Astrocyte (in vitro differentiated cells and primary cell): ENCODE measurements around the gene SMIM26. TPM values are rescaled to one million over a fixed set of nuclear protein-coding genes. Genes with fewer than 3 reads are reported as not detected.

Experiments used
- DNase-seq: peaks from one replicate; pipeline ENCODE4 v3.0.0-alpha.2; 2010; ENCODE audit warnings: low read depth
- FAIRE-seq: peaks from 2 replicates; lab custom pipeline; 2011; peaks lifted over from hg19 to GRCh38; lab: Jason Lieb, UNC
- H2AFZ ChIP-seq: 2 replicates; pipeline ENCODE4 v1.6.0; 2012; ENCODE audit warnings: low read depth, low read length, inconsistent platforms
- H3K27ac ChIP-seq: 2 replicates; pipeline ENCODE4 v1.5.1; 2011; ENCODE audit warnings: low read depth, low read length, inconsistent platforms
- H3K27me3 ChIP-seq: 2 replicates; pipeline ENCODE4 v1.6.0; 2011; ENCODE audit warnings: low read length, inconsistent platforms; ENCODE audit not compliant: insufficient read depth
- H3K36me3 ChIP-seq: 2 replicates; pipeline ENCODE4 v1.5.1; 2011; ENCODE audit warnings: low read length, inconsistent platforms; ENCODE audit not compliant: insufficient read depth
- H3K4me1 ChIP-seq: 2 replicates; pipeline ENCODE4 v1.5.1; 2011; ENCODE audit warnings: low read length, inconsistent platforms; ENCODE audit not compliant: insufficient read depth
- H3K4me2 ChIP-seq: 2 replicates; pipeline ENCODE4 v1.6.0; 2012; ENCODE audit warnings: low read length, inconsistent platforms
- H3K4me3 ChIP-seq: 2 replicates; pipeline ENCODE4 v1.5.1; 2011; ENCODE audit warnings: low read depth, mild to moderate bottlenecking, low read length, inconsistent platforms; ENCODE audit not compliant: insufficient read depth
- H3K79me2 ChIP-seq: 2 replicates; pipeline ENCODE4 v1.6.0; 2012; ENCODE audit warnings: mild to moderate bottlenecking, low read length, inconsistent platforms; ENCODE audit not compliant: insufficient read depth
- H3K9ac ChIP-seq: 2 replicates; pipeline ENCODE4 v1.6.0; 2012; ENCODE audit warnings: mild to moderate bottlenecking, low read length, inconsistent platforms
- H3K9me3 ChIP-seq: 2 replicates; pipeline ENCODE4 v1.5.1; 2012; ENCODE audit warnings: low read depth, mild to moderate bottlenecking, low read length, inconsistent platforms; ENCODE audit not compliant: insufficient read depth
- H4K20me1 ChIP-seq: 2 replicates; pipeline ENCODE4 v1.6.0; 2012; ENCODE audit warnings: low read length, inconsistent platforms; ENCODE audit not compliant: insufficient read depth
- H3K27ac Mint-ChIP-seq: one replicate; pipeline ENCODE4 v1.8.0; 2021; ENCODE audit warnings: mild to moderate bottlenecking, mixed read lengths; ENCODE audit not compliant: unreplicated experiment
- H3K27me3 Mint-ChIP-seq: one replicate; pipeline ENCODE4 v1.8.0; 2021; ENCODE audit warnings: low read depth, mixed read lengths; ENCODE audit not compliant: unreplicated experiment
- H3K36me3 Mint-ChIP-seq: one replicate; pipeline ENCODE4 v1.8.0; 2021; ENCODE audit warnings: low read depth, mixed read lengths; ENCODE audit not compliant: unreplicated experiment
- H3K4me1 Mint-ChIP-seq: one replicate; pipeline ENCODE4 v1.8.0; 2021; ENCODE audit warnings: low read depth, mixed read lengths; ENCODE audit not compliant: unreplicated experiment
- H3K4me3 Mint-ChIP-seq: one replicate; pipeline ENCODE4 v1.8.0; 2021; ENCODE audit warnings: mild to moderate bottlenecking, moderate library complexity, mixed read lengths; ENCODE audit not compliant: unreplicated experiment
- H3K9me3 Mint-ChIP-seq: one replicate; pipeline ENCODE4 v1.8.0; 2021; ENCODE audit warnings: mild to moderate bottlenecking, mixed read lengths; ENCODE audit not compliant: unreplicated experiment
- EZH2 ChIP-seq: IDR thresholded peaks from 2 replicates; pipeline ENCODE4 v1.6.1; 2012; ENCODE audit warnings: mild to moderate bottlenecking, low read length, inconsistent platforms; ENCODE audit not compliant: insufficient read depth
- total RNA-seq: library from RNA; stranded (reverse); gene quantifications from 2 replicates; pipeline ENCODE4 v1.2.1, GENCODE V29; 2021
- TF ChIP-seq, protein P1 (sequence below): IDR thresholded peaks from 2 replicates; pipeline ENCODE4 v1.5.1; 2011; ENCODE audit warnings: low read depth, mild to moderate bottlenecking, inconsistent platforms, low read length, moderate library complexity; ENCODE audit not compliant: insufficient read depth

The SMIM26 gene
- total RNA-seq, 1 donor from 2014 or later: 56.9 TPM

DNA sequence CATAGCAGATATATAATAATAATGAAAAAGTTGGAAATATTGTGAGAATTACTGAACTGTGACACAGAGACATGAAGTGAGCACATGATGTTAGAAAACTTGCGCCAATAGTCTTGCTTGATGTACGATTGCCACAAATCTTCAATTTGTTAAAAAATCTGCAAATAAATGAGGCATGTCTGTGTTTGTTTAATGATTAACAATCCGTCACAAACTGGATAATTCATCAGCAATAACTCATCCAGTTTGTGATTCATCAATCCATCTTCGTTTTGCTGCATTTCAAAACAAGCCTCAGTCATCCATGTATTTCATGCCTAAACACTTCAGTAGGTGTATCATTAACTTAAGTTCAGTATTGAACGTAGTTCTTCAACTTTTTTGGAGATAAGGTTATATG, 25.5 kb upstream of the SMIM26 start:
- H3K27ac Mint-ChIP-seq: no peak overlapping the region
- DNase-seq (no peak), FAIRE-seq (peak; percentile 5)
- H3K4me2 ChIP-seq: peak overlapping the region; percentile 17
- H3K4me1 ChIP-seq: peaks cover 7% of the 10 kb centered on the region
- H3K9me3 ChIP-seq: no peaks in the 10 kb centered on the region
- peaks cover 6% of the 10 kb centered on the region for H3K4me1 Mint-ChIP-seq
- no peaks in the 10 kb centered on the region for H3K27me3 ChIP-seq
- H3K9me3 Mint-ChIP-seq: no peaks in the 10 kb centered on the region
- H3K27ac ChIP-seq: peak overlapping the region; percentile 13
- H4K20me1 ChIP-seq: no peaks in the 10 kb centered on the region
- no peak overlapping the region for H3K4me3 Mint-ChIP-seq
- no peak overlapping the region for H2AFZ ChIP-seq
- no peak for TF ChIP-seq EZH2
- TF ChIP-seq, protein P1, sequence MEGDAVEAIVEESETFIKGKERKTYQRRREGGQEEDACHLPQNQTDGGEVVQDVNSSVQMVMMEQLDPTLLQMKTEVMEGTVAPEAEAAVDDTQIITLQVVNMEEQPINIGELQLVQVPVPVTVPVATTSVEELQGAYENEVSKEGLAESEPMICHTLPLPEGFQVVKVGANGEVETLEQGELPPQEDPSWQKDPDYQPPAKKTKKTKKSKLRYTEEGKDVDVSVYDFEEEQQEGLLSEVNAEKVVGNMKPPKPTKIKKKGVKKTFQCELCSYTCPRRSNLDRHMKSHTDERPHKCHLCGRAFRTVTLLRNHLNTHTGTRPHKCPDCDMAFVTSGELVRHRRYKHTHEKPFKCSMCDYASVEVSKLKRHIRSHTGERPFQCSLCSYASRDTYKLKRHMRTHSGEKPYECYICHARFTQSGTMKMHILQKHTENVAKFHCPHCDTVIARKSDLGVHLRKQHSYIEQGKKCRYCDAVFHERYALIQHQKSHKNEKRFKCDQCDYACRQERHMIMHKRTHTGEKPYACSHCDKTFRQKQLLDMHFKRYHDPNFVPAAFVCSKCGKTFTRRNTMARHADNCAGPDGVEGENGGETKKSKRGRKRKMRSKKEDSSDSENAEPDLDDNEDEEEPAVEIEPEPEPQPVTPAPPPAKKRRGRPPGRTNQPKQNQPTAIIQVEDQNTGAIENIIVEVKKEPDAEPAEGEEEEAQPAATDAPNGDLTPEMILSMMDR: no peak
- H3K36me3 Mint-ChIP-seq: peaks cover 21% of the 10 kb centered on the region
- H3K36me3 ChIP-seq: peaks cover 20% of the 10 kb centered on the region
- no peaks in the 10 kb centered on the region for H3K79me2 ChIP-seq
- no peak overlapping the region for H3K4me3 ChIP-seq
- H3K27me3 Mint-ChIP-seq: no peaks in the 10 kb centered on the region
- H3K9ac ChIP-seq: no peak overlapping the region

DNA sequence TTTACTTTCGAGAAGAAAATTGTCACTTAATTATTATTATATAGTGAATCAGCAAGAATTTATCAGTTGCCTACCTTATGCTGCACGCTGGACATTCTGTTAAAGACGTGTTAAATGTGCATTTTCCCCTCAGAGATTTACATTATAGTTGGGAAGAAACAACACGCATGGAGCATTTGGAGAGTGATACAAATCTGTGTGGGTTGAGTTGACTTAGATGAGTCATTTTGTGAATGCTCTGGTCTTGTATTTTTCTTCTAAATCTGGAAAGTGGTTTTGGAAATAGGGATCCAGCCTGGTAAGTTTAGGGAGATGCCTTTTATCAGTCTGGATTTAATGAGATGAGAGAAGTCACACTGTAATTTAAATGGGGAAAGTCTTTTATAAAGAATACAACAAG, 24.0 kb upstream of the SMIM26 start:
- H3K4me3 ChIP-seq: no peak overlapping the region
- TF ChIP-seq, protein P1: no peak
- no peak for TF ChIP-seq EZH2
- no peak for DNase-seq
- H3K9me3 ChIP-seq: no peaks in the 10 kb centered on the region
- H4K20me1 ChIP-seq: peaks cover 6% of the 10 kb centered on the region
- no peak overlapping the region for H3K4me2 ChIP-seq
- peak overlapping the region; percentile 43 for H3K4me3 Mint-ChIP-seq
- no peaks in the 10 kb centered on the region for H3K27me3 Mint-ChIP-seq
- no peak overlapping the region for H3K27ac ChIP-seq
- peaks cover 6% of the 10 kb centered on the region for H3K4me1 Mint-ChIP-seq
- FAIRE-seq: no peak
- no peaks in the 10 kb centered on the region for H3K79me2 ChIP-seq
- H3K4me1 ChIP-seq: peaks cover 7% of the 10 kb centered on the region
- peaks cover 22% of the 10 kb centered on the region for H3K36me3 ChIP-seq
- H3K27me3 ChIP-seq: no peaks in the 10 kb centered on the region
- H2AFZ ChIP-seq: no peak overlapping the region
- no peaks in the 10 kb centered on the region for H3K9me3 Mint-ChIP-seq
- peaks cover 20% of the 10 kb centered on the region for H3K36me3 Mint-ChIP-seq
- no peak overlapping the region for H3K9ac ChIP-seq
- no peak overlapping the region for H3K27ac Mint-ChIP-seq

DNA sequence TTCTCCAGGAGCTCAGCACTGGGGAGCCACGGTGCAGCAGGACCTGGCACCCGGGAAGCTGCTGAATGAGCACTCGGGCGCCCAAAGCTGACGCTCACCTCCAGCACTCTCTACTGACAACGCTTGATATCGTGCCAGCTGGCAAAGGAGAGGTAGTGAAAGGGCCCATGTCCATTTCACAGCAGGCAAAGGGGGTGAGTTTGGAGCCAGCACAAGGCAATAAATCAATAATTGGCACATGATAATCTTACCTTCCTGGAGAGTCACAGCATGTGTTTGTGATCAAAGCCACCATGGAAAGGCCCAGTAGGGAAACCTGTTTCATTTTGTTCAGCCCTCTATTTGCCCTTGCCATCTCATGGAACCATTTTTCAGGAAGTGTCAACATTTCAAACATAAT, 23.3 kb upstream of the SMIM26 start:
- Mint-ChIP-seq H3K27ac (peak overlapping the region; percentile 48), H3K27me3 (no peaks in the 10 kb centered on the region), H3K9me3 (no peaks in the 10 kb centered on the region), H3K4me3 (no peak overlapping the region), H3K4me1 (peaks cover 6% of the 10 kb centered on the region), H3K36me3 (peaks cover 20% of the 10 kb centered on the region)
- TF ChIP-seq, protein P1: no peak
- no peak for TF ChIP-seq EZH2
- DNase-seq (no peak), FAIRE-seq (no peak)
- Histone ChIP-seq H2AFZ (no peak overlapping the region), H3K9me3 (no peaks in the 10 kb centered on the region), H3K36me3 (peaks cover 29% of the 10 kb centered on the region), H3K79me2 (no peaks in the 10 kb centered on the region), H3K4me1 (peaks cover 7% of the 10 kb centered on the region), H3K4me3 (no peak overlapping the region), H3K9ac (no peak overlapping the region), H4K20me1 (peaks cover 6% of the 10 kb centered on the region), H3K4me2 (no peak overlapping the region), H3K27ac (no peak overlapping the region), H3K27me3 (no peaks in the 10 kb centered on the region)
